Trophoblast cell (in vitro differentiated cells and primary cell): ENCODE results near the gene TENM3.

Experiments
- DNase-seq, 2 donors: peaks; one replicate each; pipeline ENCODE4 v3.0.0-alpha.2; 2016
- H2AFZ ChIP-seq: 2 replicates; pipeline ENCODE4 v1.6.1; 2013; ENCODE audit warnings: low read length, moderate library complexity, mild to moderate bottlenecking; ENCODE audit not compliant: insufficient read depth, poor library complexity
- H2AK5ac ChIP-seq: 2 replicates; pipeline ENCODE4 v1.6.1; 2013; ENCODE audit warnings: mild to moderate bottlenecking, low read length
- H2BK120ac ChIP-seq: 2 replicates; pipeline ENCODE4 v1.6.1; 2013; ENCODE audit warnings: low read length, mild to moderate bottlenecking, moderate library complexity; ENCODE audit not compliant: insufficient read depth, poor library complexity
- H2BK12ac ChIP-seq: 2 replicates; pipeline ENCODE4 v1.6.1; 2013; ENCODE audit warnings: mild to moderate bottlenecking, low read length, moderate library complexity
- H2BK5ac ChIP-seq: 2 replicates; pipeline ENCODE4 v1.6.1; 2013; ENCODE audit warnings: low read length, low read depth, moderate library complexity, mild to moderate bottlenecking; ENCODE audit not compliant: poor library complexity
- H3K14ac ChIP-seq: 2 replicates; pipeline ENCODE4 v1.6.1; 2013; ENCODE audit warnings: mild to moderate bottlenecking, low read length
- H3K18ac ChIP-seq: 2 replicates; pipeline ENCODE4 v1.6.1; 2013; ENCODE audit warnings: mild to moderate bottlenecking, low read length
- H3K23ac ChIP-seq: 2 replicates; pipeline ENCODE4 v1.6.1; 2013; ENCODE audit warnings: low read length
- H3K27ac ChIP-seq: 2 replicates; pipeline ENCODE4 v1.5.1; 2013; ENCODE audit warnings: low read depth, mild to moderate bottlenecking, inconsistent platforms, low read length, moderate library complexity
- H3K27me3 ChIP-seq: 2 replicates; pipeline ENCODE4 v1.6.1; 2013; ENCODE audit warnings: inconsistent platforms, mild to moderate bottlenecking, low read length, moderate library complexity; ENCODE audit not compliant: insufficient read depth
- H3K36me3 ChIP-seq, 2 experiments: 1 replicate in 1 of 2; 2 replicates in 1 of 2; pipeline ENCODE4 v1.6.1; 2013; ENCODE audit warnings: low read length in 2 of 2, mild to moderate bottlenecking in 2 of 2, moderate library complexity in 1 of 2; ENCODE audit not compliant: insufficient read depth in 2 of 2, control insufficient read depth in 1 of 2
- H3K4ac ChIP-seq: 2 replicates; pipeline ENCODE4 v1.6.1; 2013; ENCODE audit warnings: low read depth, mild to moderate bottlenecking, low read length, moderate library complexity
- H3K4me1 ChIP-seq, 2 experiments: 1 replicate in 1 of 2; 2 replicates in 1 of 2; pipeline ENCODE4 v1.6.1; 2013; ENCODE audit warnings: low read length in 2 of 2, mild to moderate bottlenecking in 2 of 2, moderate library complexity in 1 of 2; ENCODE audit not compliant: insufficient read depth in 2 of 2, control insufficient read depth in 1 of 2
- H3K4me2 ChIP-seq: 2 replicates; pipeline ENCODE4 v1.6.1; 2013; ENCODE audit warnings: inconsistent platforms, mild to moderate bottlenecking, low read length, moderate library complexity
- H3K4me3 ChIP-seq: 2 replicates; pipeline ENCODE4 v1.5.1; 2013; ENCODE audit warnings: mild to moderate bottlenecking, low read depth, low read length, inconsistent platforms
- H3K79me1 ChIP-seq: one replicate; pipeline ENCODE4 v1.6.1; 2013; ENCODE audit warnings: low read length
- H3K79me2 ChIP-seq: 2 replicates; pipeline ENCODE4 v1.6.1; 2013; ENCODE audit warnings: low read length, mild to moderate bottlenecking; ENCODE audit not compliant: control insufficient read depth, insufficient read depth, poor library complexity
- H3K9ac ChIP-seq: 2 replicates; pipeline ENCODE4 v1.6.1; 2013; ENCODE audit warnings: mild to moderate bottlenecking, low read length
- H3K9me3 ChIP-seq: 2 replicates; pipeline ENCODE4 v1.6.1; 2013; ENCODE audit warnings: low read depth, mild to moderate bottlenecking, control low read depth, inconsistent platforms, low read length; ENCODE audit not compliant: insufficient read depth
- H4K12ac ChIP-seq: 2 replicates; pipeline ENCODE4 v1.6.1; 2013; ENCODE audit warnings: low read depth, mild to moderate bottlenecking, low read length, moderate library complexity
- H4K8ac ChIP-seq: 2 replicates; pipeline ENCODE4 v1.6.1; 2013; ENCODE audit warnings: low read depth, mild to moderate bottlenecking, low read length, moderate library complexity
- H4K91ac ChIP-seq: one replicate; pipeline ENCODE4 v1.6.1; 2013; ENCODE audit warnings: low read depth, mild to moderate bottlenecking, low read length, moderate library complexity
- WGBS: extraction: QIAGEN DNeasy Blood & Tissue Kit; methylation state at CpG from one replicate; pipeline ENCODE4 v1.1.7; 2013; ENCODE audit warnings: missing lambda C conversion rate; ENCODE audit not compliant: insufficient read length, insufficient coverage; ENCODE audit errors: extremely low coverage; 5-methylcytosine and 5-hydroxymethylcytosine counted together

Gene TENM3

GRCh38 chr4:182221987-182222386 lies 21.2 kb upstream of the TENM3 start:
- peaks cover 0 to 2% of the 10 kb centered on the region in 2 experiments for H3K36me3 ChIP-seq
- no peak overlapping the region for H3K14ac ChIP-seq
- H2AK5ac ChIP-seq = no peak overlapping the region
- no peaks in the 10 kb centered on the region for H3K27me3 ChIP-seq
- H3K79me1 ChIP-seq = peaks cover 11% of the 10 kb centered on the region
- no peak overlapping the region for H2BK120ac ChIP-seq
- H3K4me2 ChIP-seq = no peak overlapping the region
- no CpG with 5 or more reads among the region's 5 CpGs for WGBS
- no peak overlapping the region for H3K4me3 ChIP-seq
- peak overlapping the region; percentile 13 for H3K27ac ChIP-seq
- peak; percentile 63 to 91 for DNase-seq
- H3K9me3 ChIP-seq = no peaks in the 10 kb centered on the region
- no peak overlapping the region for H2BK12ac ChIP-seq
- H3K18ac ChIP-seq = no peak overlapping the region
- no peak overlapping the region for H4K12ac ChIP-seq
- no peak overlapping the region for H4K91ac ChIP-seq
- no peak overlapping the region for H3K9ac ChIP-seq
- H3K79me2 ChIP-seq = peaks cover 9% of the 10 kb centered on the region
- no peak overlapping the region for H2AFZ ChIP-seq
- H3K23ac ChIP-seq = no peak overlapping the region
- H4K8ac ChIP-seq = no peak overlapping the region
- H3K4ac ChIP-seq = no peak overlapping the region
- H2BK5ac ChIP-seq = no peak overlapping the region
- H3K4me1 ChIP-seq = peaks cover 14% of the 10 kb centered on the region in 2 experiments

DNA sequence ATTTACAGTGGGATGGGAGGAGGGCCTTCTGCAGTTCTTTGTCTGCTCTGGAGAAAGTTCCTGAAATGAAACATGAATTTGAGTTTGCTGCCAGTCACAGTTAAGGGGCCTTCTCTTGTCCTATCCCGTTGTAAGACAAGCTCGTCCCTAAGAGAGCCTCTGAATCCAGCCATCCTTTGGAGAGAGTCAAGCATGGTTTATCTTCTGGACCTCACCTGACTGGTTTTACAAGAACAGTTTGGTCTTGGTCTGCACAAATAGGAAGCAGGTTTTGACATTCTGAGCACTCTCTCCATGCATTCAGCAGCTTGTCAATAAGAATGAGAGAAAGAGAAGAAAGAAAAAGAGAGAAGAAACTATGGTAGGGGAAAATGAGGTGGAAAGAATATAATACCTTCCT lies 20.4 kb upstream of the TENM3 start:
- H2AK5ac ChIP-seq = no peak overlapping the region
- no peak overlapping the region for H3K9ac ChIP-seq
- H3K36me3 ChIP-seq = peaks cover 0 to 2% of the 10 kb centered on the region in 2 experiments
- no peak overlapping the region for H3K18ac ChIP-seq
- H3K4me3 ChIP-seq = no peak overlapping the region
- no peak overlapping the region for H3K23ac ChIP-seq
- H4K91ac ChIP-seq = no peak overlapping the region
- no peak overlapping the region for H3K4ac ChIP-seq
- peak overlapping the region; percentile 13 for H3K27ac ChIP-seq
- no peak overlapping the region for H2BK12ac ChIP-seq
- WGBS = no CpG with 5 or more reads among the region's 2 CpGs
- no peak overlapping the region for H2BK120ac ChIP-seq
- H3K9me3 ChIP-seq = no peaks in the 10 kb centered on the region
- no peak overlapping the region for H4K12ac ChIP-seq
- H2AFZ ChIP-seq = no peak overlapping the region
- H3K79me2 ChIP-seq = peaks cover 11% of the 10 kb centered on the region
- peak; percentile 51 to 83 for DNase-seq
- no peak overlapping the region for H2BK5ac ChIP-seq
- no peak overlapping the region for H4K8ac ChIP-seq
- peaks cover 13% of the 10 kb centered on the region for H3K79me1 ChIP-seq
- peaks cover 14 to 18% of the 10 kb centered on the region in 2 experiments for H3K4me1 ChIP-seq
- H3K4me2 ChIP-seq = no peak overlapping the region
- no peak overlapping the region for H3K14ac ChIP-seq
- H3K27me3 ChIP-seq = no peaks in the 10 kb centered on the region

DNA sequence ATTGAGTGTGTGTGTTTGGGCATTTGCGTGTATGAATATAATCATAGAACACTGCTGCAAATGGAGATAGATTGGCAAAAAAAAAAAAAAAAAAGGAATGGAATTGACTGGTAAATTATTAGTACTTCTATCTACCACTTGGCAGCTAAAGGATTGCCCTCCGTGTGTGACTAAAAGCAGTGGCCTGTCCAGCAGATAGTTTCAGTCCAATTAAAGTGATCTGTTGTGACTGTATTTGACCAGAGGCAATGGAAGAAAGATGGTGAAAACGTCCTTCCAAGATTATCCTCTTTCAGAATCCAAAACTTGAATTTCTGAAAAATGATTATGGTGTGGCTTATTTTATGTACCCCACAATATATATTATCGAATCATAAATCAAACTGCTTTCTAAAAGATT lies 19.5 kb upstream of the TENM3 start:
- Histone ChIP-seq H3K27me3 (no peaks in the 10 kb centered on the region), H3K4me1 (peaks cover 14 to 18% of the 10 kb centered on the region in 2 experiments), H2AFZ (no peak overlapping the region), H3K18ac (no peak overlapping the region), H4K12ac (no peak overlapping the region), H4K8ac (no peak overlapping the region), H3K4me3 (no peak overlapping the region), H3K4ac (no peak overlapping the region), H3K9me3 (no peaks in the 10 kb centered on the region), H3K36me3 (peaks cover 0 to 2% of the 10 kb centered on the region in 2 experiments), H4K91ac (no peak overlapping the region), H2BK120ac (no peak overlapping the region), H2BK5ac (no peak overlapping the region), H3K27ac (no peak overlapping the region), H3K23ac (no peak overlapping the region), H3K4me2 (no peak overlapping the region), H2AK5ac (no peak overlapping the region), H3K9ac (no peak overlapping the region), H3K79me1 (peaks cover 13% of the 10 kb centered on the region), H3K79me2 (peaks cover 10% of the 10 kb centered on the region), H3K14ac (no peak overlapping the region), H2BK12ac (no peak overlapping the region)
- peak in 1 of 2 donors; percentile 70 for DNase-seq
- no CpG with 5 or more reads among the region's 4 CpGs for WGBS

DNA sequence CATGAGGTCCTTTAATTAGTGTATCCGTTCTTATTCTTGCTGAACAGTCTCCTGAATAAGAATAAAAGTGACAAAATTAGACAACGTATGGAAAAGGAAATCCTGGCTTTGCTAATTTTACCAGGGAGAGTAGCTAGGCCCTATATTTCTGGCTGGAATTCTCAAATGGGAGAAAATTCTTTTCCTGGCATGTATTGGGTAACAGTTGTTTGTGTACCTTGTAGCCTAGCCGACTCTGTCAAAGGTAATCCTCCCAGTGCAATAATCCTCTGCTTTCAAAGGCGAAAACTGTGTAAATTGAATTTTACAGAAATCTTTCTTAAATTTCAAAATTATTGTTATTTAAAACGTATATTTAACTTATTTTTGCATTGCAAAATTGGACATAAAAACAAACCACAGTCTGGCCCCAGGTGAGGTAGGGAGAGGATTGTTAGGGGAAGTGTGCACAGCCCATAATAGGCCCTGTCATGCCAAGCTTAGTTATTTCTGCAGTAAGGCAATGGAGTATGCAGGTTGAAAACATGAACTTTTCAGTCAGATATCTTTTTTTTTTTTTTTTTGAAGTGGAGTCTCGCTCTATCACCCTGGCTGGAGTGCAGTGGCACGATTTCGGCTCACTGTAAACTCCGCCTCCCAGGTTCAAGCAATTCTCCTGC lies 18.9 kb upstream of the TENM3 start:
- Histone ChIP-seq H3K79me2 (peaks cover 10% of the 10 kb centered on the region), H4K12ac (no peak overlapping the region), H3K14ac (peak overlapping the region; percentile 64), H2BK5ac (peak overlapping the region; percentile 71), H3K27me3 (no peaks in the 10 kb centered on the region), H2AK5ac (peak overlapping the region; percentile 81), H2BK120ac (peak overlapping the region; percentile 85), H4K8ac (peak overlapping the region; percentile 47), H3K4me1 (peaks cover 13 to 18% of the 10 kb centered on the region in 2 experiments), H3K23ac (no peak overlapping the region), H3K4me3 (no peak overlapping the region), H3K18ac (peak overlapping the region; percentile 89), H3K9me3 (no peaks in the 10 kb centered on the region), H3K27ac (peak overlapping the region; percentile 64), H3K4me2 (no peak overlapping the region), H3K4ac (no peak overlapping the region), H2BK12ac (peak overlapping the region; percentile 77), H4K91ac (peak overlapping the region; percentile 83), H3K79me1 (peaks cover 13% of the 10 kb centered on the region), H3K9ac (no peak overlapping the region), H2AFZ (no peak overlapping the region), H3K36me3 (peaks cover 0 to 2% of the 10 kb centered on the region in 2 experiments)
- no CpG with 5 or more reads among the region's 9 CpGs for WGBS
- peak in 1 of 2 donors; percentile 79 for DNase-seq
